BJ (cell line): ENCODE measurements around the gene DYNC1H1. TPM values are rescaled to one million over a fixed set of nuclear protein-coding genes. Genes with fewer than 3 reads are reported as not detected.
"Not testable (repeated sequence)": the region's sequence is repeated elsewhere in the genome, so short reads cannot be mapped to it uniquely, and the experiment has no call there.

Experiments used
- CTCF ChIA-PET: fragments of 350-600 bp; formaldehyde crosslinking; extraction: SDS; loops from one replicate; lab custom pipeline; 2021; ENCODE audit warnings: antibody characterized with exemption, inconsistent platforms; lab: Yijun Ruan, JAX
- POLR2A ChIA-PET: fragments of 300-600 bp; sonication (Branson Sonifier 250); formaldehyde crosslinking; extraction: SDS; loops from one replicate; lab custom pipeline; 2021; ENCODE audit warnings: antibody characterized with exemption; lab: Charles Lee
- DNase-seq: peaks from one replicate; pipeline ENCODE4 v3.0.0-alpha.2; 2011; ENCODE audit warnings: low read depth
- H3K27me3 ChIP-seq: 2 replicates; pipeline ENCODE4 v1.6.0; 2011; ENCODE audit warnings: low read length; ENCODE audit not compliant: control insufficient read depth, insufficient read depth
- H3K36me3 ChIP-seq: 2 replicates; pipeline ENCODE4 v1.5.1; 2011; ENCODE audit warnings: low read length; ENCODE audit not compliant: control insufficient read depth, insufficient read depth
- H3K4me3 ChIP-seq: 2 replicates; pipeline ENCODE4 v1.5.1; 2011; ENCODE audit warnings: low read depth, mild to moderate bottlenecking, control low read depth, low read length
- CTCF ChIP-seq: IDR thresholded peaks from 2 replicates; pipeline ENCODE4 v1.5.1; 2011; ENCODE audit warnings: low read depth, mild to moderate bottlenecking, control low read depth, inconsistent platforms, low read length, moderate library complexity; ENCODE audit not compliant: insufficient read depth
- polyA plus RNA-seq: library from polyadenylated mRNA; depleted of rRNA; stranded (reverse); fragments of >200 nt; gene quantifications from 2 replicates; pipeline ENCODE4 v1.2.3, GENCODE V29; 2011

The DYNC1H1 gene
- polyA plus RNA-seq, 1 experiment, result 139 TPM

GRCh38 chr14:102074415-102074964, 110.1 kb downstream of the DYNC1H1 start:
- ChIA-PET CTCF (interaction anchor here (0.5 to 1.3 kb wide), 3 partner anchors 10 to 15 kb away, joined by 3 to 5 read pairs (median 3); no protein-coding TSS in a partner anchor), POLR2A (no interaction called here)
- Histone ChIP-seq H3K27me3 (no peaks in the 10 kb centered on the region), H3K36me3 (no peaks in the 10 kb centered on the region; the same call in none of the 2 replicates), H3K4me3 (no peak overlapping the region)
- no peak for TF ChIP-seq CTCF
- DNase-seq, result no peak

- ChIA-PET POLR2A (no interaction called here), CTCF (interaction anchor here (0.5 to 1.3 kb wide), 4 partner anchors 10 to 220 kb away, joined by 3 to 5 read pairs (median 4); no protein-coding TSS in a partner anchor)
- Histone ChIP-seq H3K4me3 (no peak overlapping the region), H3K36me3 (peaks cover 3% of the 10 kb centered on the region), H3K27me3 (no peaks in the 10 kb centered on the region)
- no peak for TF ChIP-seq CTCF
- DNase-seq, result no peak
Observed at GRCh38 chr14:102075155-102075554, 110.8 kb downstream of the DYNC1H1 start.

GRCh38 chr14:102077382-102077709, 113.0 kb downstream of the DYNC1H1 start:
- no peak for TF ChIP-seq CTCF
- peaks cover 9% of the 10 kb centered on the region for H3K36me3 ChIP-seq
- CTCF ChIA-PET, result interaction anchor here (0.5 to 1.0 kb wide), 2 partner anchors 14 to 237 kb away, joined by 3 read pairs; no protein-coding TSS in a partner anchor
- no peak overlapping the region for H3K4me3 ChIP-seq
- H3K27me3 ChIP-seq, result no peaks in the 10 kb centered on the region
- POLR2A ChIA-PET, result no interaction called here
- no peak for DNase-seq

GRCh38 chr14:102078361-102078791, 114.0 kb downstream of the DYNC1H1 start:
- DNase-seq, H3K27me3 ChIP-seq, H3K4me3 ChIP-seq, CTCF ChIA-PET: not testable (repeated sequence)
- H3K36me3 ChIP-seq, result peaks cover 10% of the 10 kb centered on the region
- POLR2A ChIA-PET, result interaction anchor here (0.7 kb wide), 1 partner anchor 242 kb away, joined by 3 read pairs; no protein-coding TSS in a partner anchor

GRCh38 chr14:102078831-102079699, 114.7 kb downstream of the DYNC1H1 start:
- TF ChIP-seq CTCF, result no peak
- DNase-seq, result no peak
- ChIA-PET CTCF (interaction anchor here (0.6 to 1.0 kb wide), 2 partner anchors 18 to 118 kb away, joined by 3 read pairs; no protein-coding TSS in a partner anchor), POLR2A (interaction anchor here (0.7 kb wide), 1 partner anchor 241 kb away, joined by 3 read pairs; no protein-coding TSS in a partner anchor)
- H3K27me3 ChIP-seq, result no peaks in the 10 kb centered on the region
- peaks cover 10% of the 10 kb centered on the region for H3K36me3 ChIP-seq
- no peak overlapping the region for H3K4me3 ChIP-seq
